ENCODE measurements around the gene PHKB.
A peak's percentile ranks its signal among the peaks of the same experiment; 100 is the strongest.
"Not testable (repeated sequence)": the region's sequence is repeated elsewhere in the genome, so short reads cannot be mapped to it uniquely, and the experiment has no call there.

PHKB gene

DNA sequence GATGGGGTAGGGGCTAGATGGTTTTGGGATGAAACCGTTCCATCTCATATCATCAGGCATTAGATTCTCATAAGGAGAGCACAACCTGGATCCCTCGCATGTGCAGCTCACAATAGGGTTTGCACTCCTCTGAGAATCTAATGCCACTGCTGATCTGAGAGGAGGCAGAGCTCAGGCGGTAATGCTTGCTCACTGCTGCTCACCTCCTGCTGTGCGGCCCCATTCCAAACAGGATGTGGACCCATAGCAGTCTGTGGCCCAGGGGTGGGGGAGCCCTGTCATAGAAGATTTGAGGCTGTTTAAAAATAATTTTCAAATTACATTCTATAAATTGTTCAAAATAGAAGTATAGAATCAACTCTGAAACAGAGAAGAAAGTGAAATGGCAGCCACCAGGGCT, 50.8 kb downstream of the PHKB start:
- no peak for DNase-seq

- no peak for DNase-seq
Observed at GRCh38 chr16:47519037-47519436, 57.9 kb downstream of the PHKB start.

- peak; percentile 57 for DNase-seq
Observed at GRCh38 chr16:47519546-47519945, 58.4 kb downstream of the PHKB start.

GRCh38 chr16:47519996-47520679, 59.0 kb downstream of the PHKB start:
- no peak for DNase-seq

GRCh38 chr16:47523342-47524006, 62.3 kb downstream of the PHKB start:
- DNase-seq, result no peak

- DNase-seq, result no peak
Observed at GRCh38 chr16:47524007-47524405, 62.9 kb downstream of the PHKB start.

DNA sequence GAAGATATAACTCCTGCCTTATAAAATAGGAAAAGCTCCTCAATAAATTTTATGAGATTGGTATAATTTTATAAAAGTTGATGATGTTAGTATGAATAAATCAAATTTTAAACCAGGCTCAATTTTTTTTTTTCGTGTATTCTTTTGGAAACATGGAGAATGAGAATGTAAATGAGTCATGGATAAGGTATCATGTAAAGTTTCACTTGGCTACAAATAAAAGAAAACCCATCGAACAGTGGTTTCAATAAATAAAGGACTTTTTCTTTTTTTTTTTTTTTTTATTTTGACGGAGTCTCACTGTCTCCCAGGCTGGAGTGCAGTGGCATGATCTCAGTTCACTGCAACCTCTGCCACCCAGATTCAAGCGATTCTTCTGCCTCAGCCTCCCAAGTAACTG, 67.3 kb downstream of the PHKB start:
- no peak for DNase-seq

DNA sequence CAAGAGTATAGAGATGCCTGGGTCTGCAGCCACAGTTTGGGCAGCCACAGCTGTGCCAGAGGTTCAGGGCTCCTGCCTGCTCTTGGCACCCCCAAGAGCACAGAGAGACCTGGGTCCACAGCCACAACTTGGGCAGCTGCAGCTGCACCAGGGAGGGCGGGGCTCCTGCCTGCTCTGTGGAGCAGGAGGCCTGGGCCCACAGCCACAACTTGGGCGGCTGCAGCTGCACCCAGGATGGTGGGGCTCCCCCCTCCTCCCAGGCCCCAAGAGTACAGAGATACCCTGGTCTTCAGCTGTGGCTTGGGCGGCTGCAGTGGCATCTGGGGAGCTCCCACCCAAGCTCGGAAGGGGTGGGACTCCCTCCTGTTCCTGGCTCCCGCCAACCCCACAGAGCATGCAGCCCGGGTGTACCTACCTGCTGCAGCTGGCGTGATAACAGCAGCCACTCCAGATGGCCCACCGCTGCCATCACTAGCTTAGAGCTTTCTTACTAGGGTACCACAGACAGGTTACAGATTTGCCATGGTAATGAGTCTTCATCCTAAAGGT, 72.7 kb downstream of the PHKB start:
- DNase-seq, result no peak

DNA sequence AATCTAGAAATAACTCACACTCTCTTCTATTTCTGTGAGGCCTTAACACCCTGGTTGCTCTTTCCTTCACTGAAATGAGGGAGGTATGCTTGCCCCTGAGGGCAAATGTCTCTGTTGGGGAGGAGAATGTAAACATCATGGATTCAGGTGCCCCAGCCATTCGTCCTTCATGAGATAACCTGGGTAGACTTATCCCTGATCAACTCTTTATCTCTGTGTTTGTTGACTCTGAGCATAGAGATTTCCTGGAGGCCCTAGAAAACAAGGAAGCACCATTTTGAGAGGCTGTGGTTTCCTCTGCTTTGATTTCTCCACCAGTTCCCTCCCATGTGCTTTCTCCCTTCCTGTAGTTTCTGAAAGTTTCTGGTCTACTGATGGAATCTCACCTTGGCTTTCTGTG, 77.3 kb downstream of the PHKB start:
- DNase-seq, result no peak

DNA sequence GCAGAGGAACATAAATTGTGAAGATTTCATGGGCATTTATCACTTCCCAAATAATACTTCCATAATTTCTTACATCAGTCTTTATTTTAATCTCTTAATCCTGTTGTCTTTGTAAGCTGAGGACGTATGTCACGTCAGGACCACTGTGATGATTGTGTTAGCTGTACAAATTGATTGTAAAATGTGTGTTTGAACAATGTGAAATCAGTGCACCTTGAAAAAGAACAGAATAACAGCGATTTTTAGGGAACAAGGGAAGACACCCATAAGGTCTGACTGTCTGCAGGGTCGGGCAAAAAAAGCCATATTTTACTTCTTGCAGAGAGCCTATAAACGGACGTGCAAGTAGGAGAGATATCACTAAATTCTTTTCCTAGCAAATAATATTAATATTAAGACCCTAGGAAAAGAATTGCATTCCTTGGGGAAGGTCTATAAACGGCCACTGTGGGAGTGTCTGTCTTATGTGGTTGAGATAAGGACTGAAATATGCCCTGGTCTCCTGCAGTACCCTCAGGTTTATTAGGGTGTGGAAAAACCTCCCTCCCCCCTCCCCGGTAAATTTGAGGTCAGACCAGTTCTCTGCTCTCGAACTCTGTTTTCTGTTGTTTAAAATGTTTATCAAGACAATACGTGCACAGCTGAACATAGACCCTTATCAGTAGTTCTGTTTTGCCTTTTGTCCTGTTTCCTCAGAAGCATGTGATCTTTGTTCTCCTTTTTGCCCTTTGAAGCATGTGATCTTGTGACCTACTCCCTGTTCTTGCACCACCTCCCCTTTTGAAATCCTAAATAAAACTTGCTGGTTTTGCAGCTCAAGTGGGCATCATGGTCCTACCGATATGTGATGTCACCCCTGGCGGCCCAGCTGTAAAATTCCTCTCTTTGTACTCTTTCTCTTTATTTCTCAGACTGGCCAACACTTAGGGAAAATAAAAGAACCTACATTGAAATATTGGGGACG, 78.9 kb downstream of the PHKB start:
- not testable (repeated sequence) for DNase-seq

DNA sequence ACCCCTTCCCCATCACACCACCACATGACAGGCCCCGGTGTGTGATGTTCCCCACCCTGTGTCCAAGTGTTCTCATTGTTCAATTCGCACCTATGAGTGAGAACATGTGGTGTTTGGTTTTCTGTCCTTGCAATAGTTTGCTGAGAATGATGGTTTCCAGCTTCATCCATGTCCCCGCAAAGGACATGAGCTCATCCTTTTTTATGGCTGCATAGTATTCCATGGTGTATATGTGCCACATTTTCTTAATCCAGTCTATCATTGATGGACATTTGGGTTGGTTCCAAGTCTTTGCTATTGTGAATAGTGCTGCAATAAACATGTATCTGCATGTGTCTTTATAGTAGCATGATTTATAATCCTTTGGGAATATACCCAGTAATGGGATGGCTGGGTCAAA, 80.0 kb downstream of the PHKB start:
- not testable (repeated sequence) for DNase-seq

GRCh38 chr16:47544255-47544654, 83.1 kb downstream of the PHKB start:
- not testable (repeated sequence) for DNase-seq

DNA sequence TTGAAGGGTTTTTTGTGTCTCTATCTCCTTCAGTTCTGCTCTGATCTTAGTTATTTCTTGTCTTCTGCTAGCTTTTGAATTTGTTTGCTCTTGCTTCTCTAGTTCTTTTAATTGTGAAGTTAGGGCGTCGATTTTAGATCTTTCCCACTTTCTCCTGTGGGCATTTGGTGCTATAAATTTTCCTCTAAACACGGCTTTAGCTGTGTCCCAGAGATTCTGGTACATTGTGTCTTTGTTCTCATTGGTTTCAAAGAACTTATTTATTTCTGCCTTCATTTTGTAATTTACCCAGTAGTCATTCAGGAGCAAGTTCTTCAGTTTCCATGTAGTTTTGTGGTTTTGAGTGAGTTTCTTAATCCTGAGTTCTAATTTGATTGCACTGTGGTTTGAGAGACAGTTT, 90.1 kb downstream of the PHKB start:
- DNase-seq, result not testable (repeated sequence)

GRCh38 chr16:47551767-47552166, 90.6 kb downstream of the PHKB start:
- not testable (repeated sequence) for DNase-seq

DNA sequence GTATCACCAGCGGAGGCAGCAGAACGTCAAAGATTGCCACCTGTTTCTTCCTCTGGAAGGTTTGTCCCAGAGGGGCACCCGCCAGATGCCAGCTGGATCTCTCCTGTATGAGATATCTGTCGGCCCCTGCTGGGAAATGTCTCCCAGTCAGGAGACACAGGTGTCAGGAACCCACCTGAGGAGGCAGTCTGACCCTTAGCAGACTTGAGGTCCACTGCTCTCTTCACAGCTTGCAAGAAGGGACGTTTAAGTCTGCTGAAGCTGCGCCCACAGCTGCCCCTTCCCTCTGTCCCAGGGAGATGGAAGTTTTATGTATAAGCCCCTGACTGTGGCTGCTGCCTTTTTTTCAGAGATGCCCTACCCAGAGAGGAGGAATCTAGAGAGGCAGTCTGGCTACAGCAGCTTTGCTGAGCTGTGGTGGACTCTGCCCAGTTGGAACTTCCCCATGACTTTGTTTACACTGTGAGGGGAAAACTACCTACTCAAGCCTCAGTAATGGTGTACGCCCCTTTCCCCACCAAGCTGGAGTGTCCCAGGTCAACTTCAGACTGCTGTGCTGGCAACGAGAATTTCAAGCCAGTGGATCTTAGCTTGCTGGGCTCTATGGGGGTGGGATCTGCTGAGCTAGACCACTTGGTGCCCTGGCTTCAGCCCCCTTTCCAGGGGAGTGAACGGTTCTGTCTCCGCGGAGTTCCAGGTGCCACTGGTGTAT, 92.9 kb downstream of the PHKB start:
- no peak for DNase-seq

DNA sequence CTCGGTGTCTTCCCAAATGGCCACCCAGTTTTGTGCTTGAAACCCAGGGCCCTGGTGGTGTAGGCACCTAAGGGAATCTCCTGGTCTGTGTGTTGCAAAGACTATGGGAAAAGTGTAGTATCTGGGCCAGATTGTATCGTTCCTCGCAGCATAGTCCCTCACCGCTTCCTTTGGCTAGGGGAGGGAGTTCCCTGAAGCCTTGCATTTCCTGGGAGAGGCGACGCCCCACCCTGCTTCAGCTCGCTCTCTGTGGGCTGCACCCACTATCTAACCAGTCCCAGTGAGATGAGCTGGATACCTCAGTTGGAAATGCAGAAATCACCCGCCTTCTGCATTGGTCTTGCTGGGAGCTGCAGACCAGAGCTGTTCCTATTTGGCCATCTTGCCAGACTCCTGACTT, 93.5 kb downstream of the PHKB start:
- not testable (repeated sequence) for DNase-seq

- DNase-seq, result no peak
Observed at GRCh38 chr16:47561286-47561685, 100.2 kb downstream of the PHKB start.

DNA sequence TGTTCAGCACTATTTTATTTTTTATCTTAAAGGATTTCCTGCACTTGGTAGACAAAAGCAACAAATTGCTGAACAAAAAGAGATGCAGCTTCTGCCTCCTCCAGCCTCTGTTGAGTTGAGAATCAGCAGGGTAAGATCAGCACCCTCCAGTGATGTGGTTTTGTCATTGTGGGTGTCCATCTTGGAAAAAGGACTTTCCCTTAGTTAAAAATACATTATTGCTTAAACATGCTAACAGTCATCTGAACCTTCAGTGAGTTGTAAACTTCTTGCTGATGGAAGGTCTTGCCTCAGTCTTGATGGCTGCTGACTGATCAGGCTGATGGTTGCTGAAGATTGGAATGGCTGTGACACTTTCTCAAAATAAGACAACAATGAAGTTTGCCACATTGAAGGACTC, 101.2 kb downstream of the PHKB start:
- DNase-seq, result no peak

- no peak for DNase-seq
Observed at GRCh38 chr16:47565454-47565853, 104.3 kb downstream of the PHKB start.

- DNase-seq, result no peak
Observed at GRCh38 chr16:47567321-47567720, 106.2 kb downstream of the PHKB start.

- DNase-seq, result no peak
Observed at GRCh38 chr16:47568351-47568750, 107.2 kb downstream of the PHKB start.

DNA sequence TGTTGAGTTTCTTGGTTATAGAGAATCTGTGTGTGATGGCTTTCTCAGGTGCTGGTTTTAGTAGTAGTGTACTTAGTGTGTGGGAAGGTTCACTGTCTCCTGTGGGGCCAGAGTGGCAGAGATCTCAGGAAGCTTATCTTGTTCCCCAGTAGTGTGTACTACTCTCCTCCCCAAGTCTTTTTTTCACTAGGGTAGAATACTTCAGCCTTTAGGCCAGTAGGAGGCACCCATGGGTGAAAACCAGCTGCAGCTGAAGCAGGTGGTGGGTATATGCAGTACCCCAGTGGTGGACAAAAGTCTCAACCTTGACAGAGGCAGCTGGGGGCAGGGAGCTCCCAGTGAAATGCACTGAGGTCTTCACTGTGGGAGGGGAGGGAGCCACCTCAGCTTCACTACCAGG, 109.9 kb downstream of the PHKB start:
- DNase-seq, result no peak

DNA sequence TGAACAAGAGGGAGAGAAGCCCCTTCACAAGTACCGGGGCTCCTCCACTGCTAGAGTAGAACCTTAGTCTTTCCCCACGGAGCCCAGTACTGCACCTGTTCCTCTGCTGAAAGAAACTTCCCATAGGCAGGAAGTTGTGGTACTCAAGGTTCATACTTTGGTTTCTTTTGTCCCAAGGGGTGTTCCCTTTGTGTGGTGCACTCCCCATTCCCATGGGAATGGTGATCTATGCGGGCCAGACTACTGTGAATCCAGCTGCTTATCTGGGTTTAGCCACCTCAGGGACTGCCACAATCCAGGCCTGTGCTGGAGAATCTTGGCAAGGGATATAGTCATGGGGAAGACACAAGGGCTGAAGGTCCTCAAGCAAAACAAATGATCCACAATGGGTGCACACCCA, 110.6 kb downstream of the PHKB start:
- DNase-seq, result no peak

Measured in NCI-H2171 treated with DMSO at 0.1 percent for 48 hours (cell line).